Measurements from ENCODE around the gene SLC13A5.
"Not testable (repeated sequence)": the region's sequence is repeated elsewhere in the genome, so short reads cannot be mapped to it uniquely, and the experiment has no call there.

Gene SLC13A5

DNA sequence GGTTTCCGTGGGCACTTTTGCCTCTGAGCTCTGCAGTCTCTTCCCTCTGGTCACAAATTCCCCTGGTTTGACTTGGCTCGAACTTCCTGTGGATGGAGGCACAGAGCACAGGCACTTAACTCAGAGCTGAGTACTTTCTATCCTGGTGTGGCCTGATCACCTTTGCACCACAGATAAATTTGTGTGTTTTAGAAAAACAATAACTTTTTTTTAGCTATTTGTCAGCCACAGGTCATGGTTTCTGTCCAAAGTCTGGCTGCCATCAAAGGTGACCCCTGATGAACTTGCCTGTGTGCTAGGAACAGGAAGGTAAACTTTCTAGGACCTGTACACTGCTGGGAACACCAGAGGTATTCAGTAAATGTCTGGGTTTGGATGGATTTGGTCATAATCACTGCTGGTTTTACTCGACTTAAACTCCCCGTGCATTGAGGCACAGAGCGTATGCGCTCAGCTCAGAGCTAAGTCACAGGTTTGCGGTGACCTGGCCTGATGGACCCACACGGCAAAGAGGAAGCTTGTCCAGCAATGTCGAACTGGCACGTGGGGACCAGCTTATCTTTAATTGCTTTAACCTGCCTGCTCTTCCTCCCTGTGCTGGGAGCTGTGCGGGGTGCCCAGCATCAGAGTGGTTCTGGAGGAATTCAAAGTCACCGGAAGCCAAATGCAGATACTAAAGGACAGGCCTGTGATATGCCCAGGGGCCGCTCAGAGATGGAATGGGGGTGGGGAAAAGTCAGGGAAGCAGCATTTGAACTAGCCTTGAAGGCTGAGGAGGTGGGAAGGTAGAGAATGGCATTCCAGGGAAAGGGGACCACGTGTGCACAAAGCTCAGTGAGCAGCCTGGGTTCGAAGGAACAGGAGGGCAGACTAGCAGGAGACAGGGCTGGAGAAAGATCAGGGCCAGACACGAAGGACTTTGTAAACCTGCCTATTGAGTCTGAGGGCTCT lies 12.9 kb downstream of the SLC13A5 start:
- in situ Hi-C loops (cut with MboI; ENCODE audit: low sequenced_read_pairs, unreplicated experiment), result no loop called here
- DNase-seq (ENCODE audit: low spot score), result no peak
- TF ChIP-seq CTCF (IDR thresholded peaks at IDR 0.05; ENCODE audit: borderline replicate concordance, control extremely low read depth, extremely low read depth, insufficient read depth, missing control alignments), result no peak

GRCh38 chr17:6698004-6698403 lies 15.2 kb downstream of the SLC13A5 start:
- no peak for TF ChIP-seq CTCF (IDR thresholded peaks at IDR 0.05; ENCODE audit: borderline replicate concordance, control extremely low read depth, extremely low read depth, insufficient read depth, missing control alignments)
- DNase-seq (ENCODE audit: low spot score), result no peak
- in situ Hi-C loops (cut with MboI; ENCODE audit: low sequenced_read_pairs, unreplicated experiment), result no loop called here

- in situ Hi-C loops (cut with MboI; ENCODE audit: low sequenced_read_pairs, unreplicated experiment), result no loop called here
- DNase-seq (ENCODE audit: low spot score), result no peak
- TF ChIP-seq CTCF (IDR thresholded peaks at IDR 0.05; ENCODE audit: borderline replicate concordance, control extremely low read depth, extremely low read depth, insufficient read depth, missing control alignments), result no peak
These were observed 16.3 kb downstream of the SLC13A5 start for GRCh38 chr17:6696906-6697305.

GRCh38 chr17:6695565-6695964 lies 17.6 kb downstream of the SLC13A5 start:
- in situ Hi-C loops (cut with MboI; ENCODE audit: low sequenced_read_pairs, unreplicated experiment), result no loop called here
- no peak for TF ChIP-seq CTCF (IDR thresholded peaks at IDR 0.05; ENCODE audit: borderline replicate concordance, control extremely low read depth, extremely low read depth, insufficient read depth, missing control alignments)
- DNase-seq (ENCODE audit: low spot score), result no peak

DNA sequence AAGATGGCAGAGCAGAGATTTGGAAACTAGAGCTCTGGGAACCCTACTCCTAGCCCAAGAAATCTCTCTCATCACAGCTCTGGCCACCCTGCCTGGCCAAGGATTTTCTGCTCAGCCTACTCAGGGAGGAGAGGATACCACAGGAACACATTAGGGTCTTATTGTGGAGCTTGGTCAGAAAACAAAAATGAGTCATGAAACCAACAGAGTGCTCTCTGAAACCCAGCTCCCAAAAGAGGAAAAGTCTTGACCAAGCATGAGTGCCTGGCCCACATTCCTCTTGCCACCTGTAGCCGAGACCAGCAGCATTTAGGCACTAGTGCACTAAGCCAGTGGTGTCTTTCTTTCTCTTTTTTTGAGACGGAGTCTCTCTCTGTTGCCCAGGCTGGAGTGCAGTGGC lies 18.1 kb downstream of the SLC13A5 start:
- in situ Hi-C loops (cut with MboI; ENCODE audit: low sequenced_read_pairs, unreplicated experiment), result no loop called here
- no peak for TF ChIP-seq CTCF (IDR thresholded peaks at IDR 0.05; ENCODE audit: borderline replicate concordance, control extremely low read depth, extremely low read depth, insufficient read depth, missing control alignments)
- DNase-seq (ENCODE audit: low spot score), result no peak

- in situ Hi-C loops (cut with MboI; ENCODE audit: low sequenced_read_pairs, unreplicated experiment); DNase-seq (ENCODE audit: low spot score): not testable (repeated sequence)
These were observed 21.2 kb downstream of the SLC13A5 start for GRCh38 chr17:6691958-6692357.

GRCh38 chr17:6691546-6691945 lies 21.6 kb downstream of the SLC13A5 start:
- TF ChIP-seq CTCF (IDR thresholded peaks at IDR 0.05; ENCODE audit: borderline replicate concordance, control extremely low read depth, extremely low read depth, insufficient read depth, missing control alignments), result no peak
- DNase-seq (ENCODE audit: low spot score), result no peak
- in situ Hi-C loops (cut with MboI; ENCODE audit: low sequenced_read_pairs, unreplicated experiment), result no loop called here

Data from GM13976 (cell line).